H9 (cell line): ENCODE results near the gene CHPT1. TPM values are rescaled to one million over a fixed set of nuclear protein-coding genes. Genes with fewer than 3 reads are reported as not detected.

Experiments
- DNase-seq: peaks from one replicate; pipeline ENCODE4 v3.0.0-alpha.2; 2017
- H2AFZ ChIP-seq: one replicate; pipeline ENCODE4 v1.6.1; 2013; ENCODE audit warnings: mild to moderate bottlenecking, low read length, control low read depth, moderate library complexity
- H2AK5ac ChIP-seq: 2 replicates; pipeline ENCODE4 v1.6.1; 2013; ENCODE audit warnings: low read length, control low read depth, mixed read lengths; ENCODE audit not compliant: insufficient read length
- H2BK120ac ChIP-seq: one replicate; pipeline ENCODE4 v1.6.1; 2013; ENCODE audit warnings: low read depth, mild to moderate bottlenecking, low read length, control low read depth, inconsistent platforms; ENCODE audit not compliant: poor library complexity, severe bottlenecking
- H2BK12ac ChIP-seq: 2 replicates; pipeline ENCODE4 v1.6.1; 2013; ENCODE audit warnings: low read length, control low read depth, mixed read lengths, low read depth; ENCODE audit not compliant: insufficient read length
- H2BK15ac ChIP-seq: 2 replicates; pipeline ENCODE4 v1.6.1; 2013; ENCODE audit warnings: low read depth, low read length, control low read depth
- H2BK20ac ChIP-seq: one replicate; pipeline ENCODE4 v1.6.1; 2013; ENCODE audit warnings: low read depth, mild to moderate bottlenecking, low read length, control low read depth, inconsistent platforms; ENCODE audit not compliant: poor library complexity, severe bottlenecking
- H2BK5ac ChIP-seq: 2 replicates; pipeline ENCODE4 v1.6.1; 2013; ENCODE audit warnings: low read length, control low read depth, mixed read lengths; ENCODE audit not compliant: insufficient read length
- H3K14ac ChIP-seq: 2 replicates; pipeline ENCODE4 v1.6.1; 2013; ENCODE audit warnings: low read length, control low read depth; ENCODE audit not compliant: insufficient read depth
- H3K18ac ChIP-seq: 2 replicates; pipeline ENCODE4 v1.6.1; 2013; ENCODE audit warnings: low read depth, mild to moderate bottlenecking, mixed read lengths, low read length, control low read depth; ENCODE audit not compliant: insufficient read length
- H3K23ac ChIP-seq: 2 replicates; pipeline ENCODE4 v1.6.1; 2013; ENCODE audit warnings: low read length, control low read depth, mixed read lengths, low read depth; ENCODE audit not compliant: insufficient read length
- H3K23me2 ChIP-seq: 2 replicates; pipeline ENCODE4 v1.6.1; 2013; ENCODE audit warnings: low read depth, mild to moderate bottlenecking, mixed read lengths, low read length, control low read depth; ENCODE audit not compliant: insufficient read length, poor library complexity, severe bottlenecking
- H3K27ac ChIP-seq: 2 replicates; pipeline ENCODE4 v1.5.1; 2013; ENCODE audit warnings: low read length, control low read depth, mixed read lengths, low read depth; ENCODE audit not compliant: insufficient read length
- H3K27me3 ChIP-seq: 2 replicates; pipeline ENCODE4 v1.6.1; 2013; ENCODE audit warnings: low read length, control low read depth, inconsistent platforms; ENCODE audit not compliant: insufficient read depth
- H3K4ac ChIP-seq: 2 replicates; pipeline ENCODE4 v1.6.1; 2013; ENCODE audit warnings: low read depth, mild to moderate bottlenecking, control low read depth, inconsistent platforms, low read length, moderate library complexity
- H3K4me1 ChIP-seq: 2 replicates; pipeline ENCODE4 v1.6.1; 2013; ENCODE audit warnings: low read length, control low read depth, inconsistent platforms; ENCODE audit not compliant: insufficient read depth
- H3K4me2 ChIP-seq: 2 replicates; pipeline ENCODE4 v1.6.1; 2013; ENCODE audit warnings: low read length, control low read depth, mixed read lengths; ENCODE audit not compliant: insufficient read length, insufficient read depth
- H3K56ac ChIP-seq: 2 replicates; pipeline ENCODE4 v1.6.1; 2013; ENCODE audit warnings: low read depth, mild to moderate bottlenecking, mixed read lengths, low read length, control low read depth; ENCODE audit not compliant: insufficient read length
- H3K79me1 ChIP-seq: 2 replicates; pipeline ENCODE4 v1.6.1; 2013; ENCODE audit warnings: low read depth, mild to moderate bottlenecking, moderate library complexity, low read length, control low read depth, inconsistent platforms; ENCODE audit not compliant: insufficient read depth, poor library complexity, severe bottlenecking
- H3K79me2 ChIP-seq: 2 replicates; pipeline ENCODE4 v1.6.1; 2013; ENCODE audit warnings: low read length, control low read depth, inconsistent platforms; ENCODE audit not compliant: insufficient read depth
- H3K9ac ChIP-seq: 2 replicates; pipeline ENCODE4 v1.6.1; 2013; ENCODE audit warnings: low read length, control low read depth, mixed read lengths; ENCODE audit not compliant: insufficient read length; ENCODE audit errors: extremely low read depth
- H3K9me3 ChIP-seq: one replicate; pipeline ENCODE4 v1.6.1; 2013; ENCODE audit warnings: low read depth, low read length, inconsistent platforms; ENCODE audit not compliant: control insufficient read depth
- H3T11ph ChIP-seq: one replicate; pipeline ENCODE4 v1.6.1; 2013; ENCODE audit warnings: mild to moderate bottlenecking, low read length, control low read depth, inconsistent platforms
- H4K20me1 ChIP-seq: one replicate; pipeline ENCODE4 v1.6.1; 2013; ENCODE audit not compliant: control insufficient read depth, insufficient read length, insufficient read depth
- H4K5ac ChIP-seq: 2 replicates; pipeline ENCODE4 v1.6.1; 2013; ENCODE audit warnings: low read depth, mild to moderate bottlenecking, mixed read lengths, low read length, control low read depth; ENCODE audit not compliant: insufficient read length
- H4K8ac ChIP-seq: replicated peaks from 2 replicates; pipeline ENCODE4 v1.6.1; 2013; ENCODE audit warnings: low read length, control low read depth, mixed read lengths, low read depth; ENCODE audit not compliant: insufficient read length
- H4K91ac ChIP-seq: 2 replicates; pipeline ENCODE4 v1.6.1; 2013; ENCODE audit warnings: low read depth, mild to moderate bottlenecking, moderate library complexity, mixed read lengths, low read length, control low read depth; ENCODE audit not compliant: insufficient read length
- H3K27ac Mint-ChIP-seq, 3 experiments: 2 replicates in 2 of 3; 3 replicates in 1 of 3; pipeline ENCODE4 v1.8.0; 2020 to 2021; ENCODE audit warnings: mixed read lengths in 3 of 3, mild to moderate bottlenecking in 1 of 3, moderate library complexity in 1 of 3
- H3K27me3 Mint-ChIP-seq: 2 replicates; pipeline ENCODE4 v1.8.0; 2021; ENCODE audit warnings: low read depth, mild to moderate bottlenecking, moderate library complexity, mixed read lengths
- H3K36me3 Mint-ChIP-seq, 3 experiments: 2 replicates in 2 of 3; 3 replicates in 1 of 3; pipeline ENCODE4 v1.8.0; 2020 to 2021; ENCODE audit warnings: low read depth in 3 of 3, mixed read lengths in 3 of 3; ENCODE audit not compliant: insufficient read depth in 1 of 3
- H3K4me1 Mint-ChIP-seq, 2 experiments: 2 replicates each; pipeline ENCODE4 v1.8.0; 2020; ENCODE audit warnings: mixed read lengths in 2 of 2
- H3K4me3 Mint-ChIP-seq, 2 experiments: 2 replicates in 1 of 2; 3 replicates in 1 of 2; pipeline ENCODE4 v1.8.0; 2020 to 2021; ENCODE audit warnings: mild to moderate bottlenecking in 2 of 2, mixed read lengths in 2 of 2, moderate library complexity in 1 of 2
- H3K9me3 Mint-ChIP-seq, 2 experiments: 2 replicates in 1 of 2; 3 replicates in 1 of 2; pipeline ENCODE4 v1.8.0; 2020; ENCODE audit warnings: mild to moderate bottlenecking in 2 of 2, mixed read lengths in 2 of 2, moderate library complexity in 1 of 2
- CTCF ChIP-seq: fragments of 200-600 bp; sonication (generic); conservative IDR thresholded peaks from 3 replicates; pipeline ENCODE4 v1.8.0; 2021; ENCODE audit warnings: antibody characterized with exemption, mild to moderate bottlenecking
- WGBS: extraction: QIAGEN DNeasy Blood & Tissue Kit; methylation state at CpG from one replicate; pipeline ENCODE4 v1.1.7; 2013; ENCODE audit warnings: missing lambda C conversion rate, low lambda C conversion rate, mixed read lengths; ENCODE audit not compliant: insufficient read length; ENCODE audit errors: extremely low coverage; 5-methylcytosine and 5-hydroxymethylcytosine counted together
- total RNA-seq: library from RNA; stranded (reverse); gene quantifications from 2 replicates; pipeline ENCODE4 v1.2.1, GENCODE V29; 2021

CHPT1 gene
- total RNA-seq, 1 experiment from 2014 or later: 17.1 TPM

- Histone ChIP-seq H3K56ac (no peak overlapping the region), H2AFZ (no peak overlapping the region), H3K27ac (no peak overlapping the region), H3K18ac (no peak overlapping the region), H2BK12ac (no peak overlapping the region), H3K27me3 (no peaks in the 10 kb centered on the region), H4K8ac (no peak overlapping the region), H3K9me3 (no peaks in the 10 kb centered on the region), H3K9ac (no peak overlapping the region), H2BK20ac (no peak overlapping the region), H4K91ac (no peak overlapping the region), H3T11ph (no peak overlapping the region), H2BK15ac (no peak overlapping the region), H2AK5ac (no peak overlapping the region), H4K20me1 (no peaks in the 10 kb centered on the region), H3K14ac (no peak overlapping the region), H2BK5ac (no peak overlapping the region), H3K23ac (no peak overlapping the region), H3K4me1 (no peaks in the 10 kb centered on the region), H4K5ac (no peak overlapping the region), H3K4me2 (no peak overlapping the region), H2BK120ac (no peak overlapping the region), H3K79me1 (no peaks in the 10 kb centered on the region), H3K23me2 (no peaks in the 10 kb centered on the region), H3K79me2 (no peaks in the 10 kb centered on the region), H3K4ac (no peak overlapping the region)
- Mint-ChIP-seq H3K27me3 (no peaks in the 10 kb centered on the region), H3K4me1 (peaks cover 8 to 12% of the 10 kb centered on the region in 2 experiments; a peak in 3 of 4 replicates), H3K4me3 (no peak overlapping the region), H3K9me3 (no peaks in the 10 kb centered on the region), H3K36me3 (no peaks in the 10 kb centered on the region), H3K27ac (no peak overlapping the region)
- no CpG with 5 or more reads among the region's 1 CpG for WGBS
- no peak for DNase-seq
- TF ChIP-seq CTCF: no peak
Measured at GRCh38 chr12:101706403-101706802, 9.0 kb downstream of the CHPT1 start.
